DMS79 treated with DMSO at 0.1 percent for 48 hours (cell line): ENCODE measurements around the gene DHX32.
A peak's percentile ranks its signal among the peaks of the same experiment; 100 is the strongest.
"Not testable (repeated sequence)": the region's sequence is repeated elsewhere in the genome, so short reads cannot be mapped to it uniquely, and the experiment has no call there.

Experiments used
- DNase-seq: peaks from one replicate; lab custom pipeline; 2025; lab: John Stamatoyannopoulos, UW

The DHX32 gene

DNA sequence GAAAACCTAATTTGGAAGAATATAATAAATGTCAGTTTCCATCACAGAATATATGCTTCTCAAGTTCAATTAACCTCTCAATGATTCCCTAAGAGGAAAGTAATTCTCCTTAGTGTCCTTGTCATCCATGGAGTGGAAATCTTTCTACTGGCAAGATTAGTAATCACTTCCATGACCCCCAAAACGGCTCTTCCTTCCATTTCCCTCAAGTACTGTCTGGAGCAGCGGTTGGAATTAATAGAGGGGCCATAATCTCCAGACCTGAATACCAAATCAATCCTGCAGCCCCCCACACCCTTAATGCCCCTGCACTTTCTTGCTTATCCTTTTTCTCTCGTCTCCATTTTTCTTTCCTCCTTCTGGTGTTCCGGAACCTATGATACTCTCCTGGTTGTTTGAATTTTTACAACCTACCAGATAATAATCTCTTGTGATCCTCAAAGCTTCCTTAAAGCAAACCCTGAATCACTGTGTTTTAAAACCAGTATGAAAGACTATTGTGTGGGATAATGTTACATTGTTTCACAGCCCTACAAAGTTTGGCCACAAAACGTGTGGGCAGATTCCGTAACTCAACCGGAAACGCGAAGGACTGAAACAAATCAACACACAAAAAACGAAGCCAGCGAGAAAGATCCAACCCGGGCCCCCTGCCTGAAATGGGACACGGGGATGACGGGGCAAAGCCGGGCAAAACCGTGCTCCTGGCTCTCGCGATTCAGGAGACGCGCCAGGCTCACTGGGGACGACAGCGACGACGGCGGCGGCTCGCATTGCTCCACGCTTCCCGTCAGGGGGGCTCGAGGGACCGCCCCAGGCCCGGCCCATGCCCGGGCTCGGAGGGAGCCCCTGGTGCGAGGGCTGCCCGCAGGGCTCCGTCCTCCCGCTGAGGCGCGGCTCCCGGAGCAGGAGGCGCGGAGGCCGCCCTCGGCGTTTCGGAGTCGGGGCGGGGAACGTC lies 14.3 kb upstream of the DHX32 start:
- DNase-seq, result not testable (repeated sequence)

DNA sequence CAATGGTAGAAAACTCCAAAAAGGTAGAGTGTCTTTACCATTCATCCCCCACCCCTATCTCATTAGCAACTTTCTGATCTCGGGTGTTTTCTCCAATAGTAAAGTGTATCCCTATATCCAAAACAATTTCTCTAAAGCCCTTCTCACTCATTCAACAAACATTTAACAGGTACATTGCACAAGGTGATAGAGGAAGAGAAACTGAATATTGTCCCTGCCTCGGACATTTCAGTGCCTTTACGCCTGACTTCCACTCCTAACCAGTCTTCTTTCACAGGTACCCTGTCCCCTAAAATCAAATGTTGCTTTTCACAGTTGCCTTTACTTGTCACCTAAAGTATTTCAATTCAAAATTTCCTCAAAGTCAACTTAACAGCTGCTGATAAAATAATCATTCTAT lies 13.1 kb upstream of the DHX32 start:
- not testable (repeated sequence) for DNase-seq

DNA sequence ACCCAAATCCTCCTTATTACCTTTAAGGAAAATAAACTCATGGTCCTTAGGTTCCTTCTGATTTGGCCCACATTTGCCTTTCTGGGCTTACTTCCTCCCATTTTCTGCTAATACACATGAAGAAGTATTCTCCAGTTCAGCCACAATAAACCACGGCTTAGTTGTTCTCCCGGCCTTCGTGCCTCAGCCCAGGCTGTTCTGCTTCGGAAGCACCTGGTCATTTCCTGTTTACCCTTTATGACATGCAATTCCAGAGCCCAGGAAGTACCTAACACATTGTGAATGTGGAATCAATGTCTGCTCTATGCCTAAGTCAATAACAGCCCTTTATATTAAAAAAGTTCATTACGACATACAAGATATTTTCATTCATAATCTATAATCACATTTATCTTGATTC lies 11.3 kb upstream of the DHX32 start:
- not testable (repeated sequence) for DNase-seq

DNA sequence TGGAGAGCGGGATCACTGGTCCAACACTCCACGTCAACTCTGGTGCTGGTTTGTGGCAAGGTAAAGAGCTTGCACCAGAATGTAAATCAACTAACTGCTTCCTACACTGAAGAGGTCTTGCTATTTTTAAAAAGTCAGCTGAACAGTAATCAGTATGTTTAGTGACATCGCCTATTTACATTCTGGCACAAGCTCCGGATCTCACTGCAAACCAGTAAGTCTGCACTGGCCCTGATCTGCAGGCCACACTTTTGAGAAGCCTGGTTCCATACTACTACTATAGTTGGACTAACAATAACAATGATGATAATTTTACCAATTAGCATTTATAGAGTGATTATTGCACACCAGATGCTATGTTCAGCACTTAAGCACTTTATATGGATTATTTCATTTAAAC lies 8.3 kb upstream of the DHX32 start:
- DNase-seq, result not testable (repeated sequence)

DNA sequence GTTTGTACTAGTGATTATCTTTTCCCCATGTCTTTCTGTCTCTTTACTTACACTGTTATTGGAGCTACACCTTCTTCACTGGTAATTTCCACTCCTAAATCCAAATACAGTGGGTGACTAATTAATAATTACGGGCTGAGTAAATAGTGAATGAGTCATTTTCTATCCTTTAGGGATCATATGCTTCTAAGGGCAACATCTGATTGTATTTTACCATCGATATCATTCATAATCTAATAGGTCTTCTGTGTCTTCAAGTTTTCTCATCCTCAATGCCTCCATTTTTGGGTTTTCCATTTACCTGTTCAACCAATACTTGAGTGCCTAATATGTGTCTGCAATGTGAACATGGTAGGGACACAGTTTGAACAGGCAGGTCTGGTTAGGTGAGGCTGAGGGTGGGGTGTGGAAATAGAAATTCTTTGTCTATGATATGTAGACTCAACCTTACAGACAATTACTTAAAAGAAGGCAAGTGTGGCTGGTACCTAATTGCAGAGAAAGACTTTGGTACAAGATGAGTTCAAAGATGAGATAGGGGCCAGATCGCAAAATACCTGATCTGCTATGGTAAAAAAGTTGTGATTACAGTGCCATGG lies 5.9 kb upstream of the DHX32 start:
- no peak for DNase-seq

DNA sequence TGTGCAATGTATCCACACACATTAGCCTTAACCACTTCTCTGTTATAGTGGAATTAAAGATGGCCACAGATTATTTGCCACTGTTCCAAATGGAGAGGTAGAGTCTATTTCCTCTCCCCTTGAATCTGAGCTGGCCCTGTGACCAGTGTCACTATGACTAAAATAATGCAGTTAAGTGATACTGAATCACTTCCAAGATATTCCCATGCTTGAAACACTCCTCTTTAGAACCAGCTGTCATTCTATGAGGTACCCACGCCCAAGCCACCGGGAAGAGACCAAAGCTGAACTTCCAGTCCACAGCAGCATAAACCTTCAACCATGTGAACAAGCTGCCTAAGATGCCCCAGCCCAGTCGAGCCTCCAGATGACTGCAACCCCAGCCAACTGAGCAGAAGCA lies 2.1 kb upstream of the DHX32 start:
- no peak for DNase-seq

DNA sequence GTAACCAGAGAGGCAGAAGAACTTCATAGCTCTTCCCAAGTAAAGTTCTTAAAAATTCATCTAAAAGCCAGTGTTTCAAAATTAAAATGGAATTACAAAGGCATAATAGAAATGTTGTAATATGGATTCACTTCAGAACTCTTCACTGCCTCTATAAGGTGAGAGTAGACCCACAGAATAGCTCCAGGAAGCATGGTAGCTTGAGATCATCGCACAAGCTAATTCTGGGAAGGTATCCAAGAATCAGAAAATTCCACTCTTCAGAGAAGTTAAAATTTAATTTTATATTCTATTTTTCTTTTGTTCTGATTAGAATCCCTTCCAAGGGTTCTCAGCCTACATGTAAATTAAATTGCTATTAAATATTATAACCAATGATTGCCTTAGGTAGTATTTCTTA lies 1.5 kb upstream of the DHX32 start:
- no peak for DNase-seq

DNA sequence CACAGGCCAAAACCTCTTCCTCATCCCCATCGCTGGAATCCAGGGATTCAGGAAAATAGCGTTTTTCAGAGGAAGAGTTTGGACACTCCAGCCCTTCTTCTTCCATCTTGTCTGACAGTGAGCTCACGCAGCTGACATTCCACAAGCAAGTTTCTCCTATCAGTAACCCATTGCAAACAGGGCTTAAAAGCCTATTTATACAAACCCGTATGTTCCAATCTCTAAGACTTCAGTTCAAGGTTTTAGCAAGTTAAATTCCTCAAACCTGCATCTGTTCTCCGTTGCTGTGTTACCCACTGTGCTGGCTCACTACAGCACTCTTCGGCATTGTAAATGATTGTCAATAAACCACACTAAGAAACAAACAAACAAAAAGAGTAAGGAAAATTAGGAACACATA lies 373 bp downstream of the DHX32 start:
- no peak for DNase-seq

DNA sequence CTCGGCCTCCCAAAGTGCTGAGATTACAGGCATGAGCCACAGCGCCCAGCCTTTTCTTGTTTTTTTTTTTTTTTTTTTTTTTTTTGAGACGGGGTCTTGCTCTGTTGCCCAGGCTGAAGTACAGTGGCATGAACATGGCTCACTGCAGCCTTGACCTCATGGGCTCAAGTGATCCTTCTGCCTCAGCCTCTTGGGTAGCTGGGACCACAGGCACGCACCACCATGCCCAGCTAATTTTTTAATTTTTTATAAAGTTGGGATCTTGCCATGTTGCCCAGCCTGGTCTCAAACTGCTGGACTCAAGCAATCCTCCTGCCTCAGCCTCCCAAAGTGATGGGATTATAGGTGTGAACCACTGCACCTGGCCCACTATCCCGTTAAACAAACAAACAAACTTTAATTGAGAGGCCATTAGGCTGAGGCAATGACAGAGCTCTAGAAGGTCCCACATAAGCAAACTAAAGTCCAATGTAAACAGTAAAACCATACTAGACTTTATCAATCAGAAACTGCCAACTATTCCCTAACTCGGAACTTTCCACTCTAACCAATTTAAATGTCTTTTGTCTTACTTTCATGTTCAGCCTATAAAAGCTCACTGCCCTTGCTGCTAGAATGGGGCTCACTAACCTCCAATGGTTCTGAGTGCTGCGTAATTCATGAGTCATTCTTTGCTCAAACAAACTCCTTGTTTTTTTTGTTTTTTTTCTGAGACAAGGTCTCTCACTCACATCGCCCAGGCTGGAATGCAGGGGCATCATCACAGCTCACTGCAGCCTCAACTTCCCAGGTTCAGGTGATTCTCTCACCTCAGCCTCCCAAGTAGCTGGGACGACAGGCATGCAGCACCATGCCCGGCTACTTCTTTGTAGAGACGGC lies 1.9 kb downstream of the DHX32 start:
- no peak for DNase-seq

DNA sequence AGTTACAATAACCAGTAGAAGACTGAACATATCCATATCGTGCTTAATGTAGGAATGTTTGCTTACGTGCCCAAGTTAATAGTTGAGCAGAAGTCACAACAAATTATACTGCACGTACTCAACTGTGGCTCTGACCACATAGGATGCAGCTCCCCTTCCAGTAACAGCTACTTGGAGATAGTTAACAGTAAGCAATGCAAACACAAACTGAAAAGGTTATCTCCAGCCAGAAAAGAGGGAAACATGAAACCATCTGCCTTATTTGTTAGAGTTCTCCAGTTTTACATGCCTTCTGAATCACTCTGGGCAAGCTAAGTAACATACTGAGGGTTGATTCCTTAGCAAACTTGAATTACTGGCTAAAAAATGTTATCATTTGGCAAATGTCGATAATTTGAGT lies 9.8 kb downstream of the DHX32 start:
- no peak for DNase-seq

DNA sequence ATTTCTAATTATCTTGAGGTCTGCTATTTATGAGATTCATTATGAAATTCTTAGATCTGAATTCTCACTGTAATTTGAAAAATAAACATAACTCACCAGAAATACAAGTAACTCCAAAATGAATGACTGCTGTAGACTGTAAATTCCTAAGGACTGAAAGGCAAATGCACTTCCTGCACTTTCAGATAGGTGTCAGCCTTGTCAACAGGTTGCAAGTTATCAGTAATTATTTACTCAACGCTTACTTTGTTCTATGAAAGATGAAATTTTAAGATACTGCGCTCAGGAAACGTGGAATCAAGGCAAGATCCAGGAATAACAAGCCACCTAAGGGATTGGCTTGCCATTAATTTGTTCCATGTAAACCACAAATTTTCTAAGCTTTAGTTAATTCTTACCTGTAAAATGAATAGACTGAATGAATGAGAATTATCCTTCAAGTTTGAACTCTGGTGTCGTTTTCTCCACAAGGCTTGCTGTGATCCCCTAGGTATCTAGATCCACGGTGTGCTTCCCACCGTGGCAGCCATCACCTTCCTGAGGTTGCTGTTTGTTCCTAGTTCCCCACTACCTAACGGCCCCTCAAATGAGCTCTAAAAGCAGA lies 12.6 kb downstream of the DHX32 start:
- peak; percentile 1 for DNase-seq

DNA sequence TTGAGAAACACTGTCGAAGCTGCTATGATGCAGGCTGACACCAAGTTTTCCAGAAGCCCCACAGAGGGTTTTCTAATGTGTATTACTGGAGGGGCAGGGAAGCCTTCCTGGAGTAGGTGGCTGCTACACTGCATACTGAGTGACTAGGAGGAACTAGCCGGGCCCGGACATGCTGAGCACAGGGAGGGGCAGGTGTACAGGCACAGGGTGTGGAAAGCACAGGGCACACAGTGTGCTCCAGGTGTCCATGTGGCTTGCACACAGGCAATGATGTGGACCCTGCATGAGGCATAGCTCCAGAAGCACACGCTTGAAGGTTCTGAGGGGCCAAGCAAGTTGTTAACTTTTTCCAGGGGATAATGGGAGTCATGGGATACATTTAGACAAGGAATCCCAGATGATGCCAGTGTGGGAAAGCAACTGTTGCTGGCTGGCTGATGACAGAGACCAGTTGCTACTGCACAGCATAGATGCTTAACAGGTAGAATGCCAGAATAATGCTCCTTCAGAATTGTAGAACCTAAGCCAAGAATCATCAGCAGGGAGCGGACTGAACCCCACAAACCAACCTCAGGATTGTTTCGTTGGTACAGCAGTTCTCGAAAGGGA lies 14.6 kb downstream of the DHX32 start:
- DNase-seq, result no peak

DNA sequence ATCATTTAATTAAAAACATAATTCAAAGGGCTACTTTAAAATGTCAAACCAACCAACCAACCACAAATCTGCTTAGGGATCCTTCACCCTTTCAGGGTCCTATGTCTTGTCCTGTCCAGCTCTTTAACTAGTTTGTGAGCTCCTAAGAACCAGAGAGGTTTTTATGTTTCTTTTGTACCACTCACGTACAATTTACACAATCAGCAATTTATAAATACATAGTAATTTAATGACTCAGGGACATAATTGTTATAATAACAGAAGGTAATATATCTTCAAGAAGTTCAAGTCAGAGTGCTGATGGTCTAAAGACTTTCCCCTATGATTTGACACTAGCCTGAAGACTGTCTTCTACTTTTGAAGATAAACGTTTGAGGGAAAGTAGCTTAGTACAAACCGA lies 16.0 kb downstream of the DHX32 start:
- no peak for DNase-seq

DNA sequence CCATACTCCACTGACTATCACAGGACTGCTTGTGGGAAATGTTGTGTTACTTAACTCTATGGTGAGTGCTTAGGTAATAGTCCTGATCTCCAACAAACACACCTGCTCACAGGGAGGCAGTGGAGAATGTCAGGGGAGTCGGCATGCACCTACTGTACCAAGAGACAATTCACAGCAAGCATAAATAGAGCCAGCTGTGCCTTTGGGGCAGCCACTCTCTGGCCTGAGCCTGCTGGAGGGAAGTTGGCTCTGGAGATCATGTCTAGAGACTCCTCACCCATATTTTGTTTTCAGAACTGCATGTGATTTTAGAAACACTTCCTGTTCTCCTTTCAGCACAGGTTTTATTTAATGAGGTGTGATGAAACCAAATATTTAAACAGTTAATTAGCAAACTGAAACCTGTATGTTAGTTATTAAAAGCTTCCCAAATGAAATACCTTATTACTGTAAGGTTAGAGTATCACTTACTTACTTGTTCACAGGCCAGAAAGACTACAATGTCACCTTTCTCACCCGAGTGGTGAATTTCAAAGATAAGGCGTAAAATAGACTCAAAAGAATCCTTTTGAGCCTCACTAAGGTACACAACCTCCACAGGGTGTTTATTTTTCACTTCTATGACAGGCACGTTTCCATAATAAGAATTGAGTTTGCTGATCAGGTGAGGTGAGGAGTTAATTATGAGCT lies 21.8 kb downstream of the DHX32 start:
- DNase-seq, result no peak

DNA sequence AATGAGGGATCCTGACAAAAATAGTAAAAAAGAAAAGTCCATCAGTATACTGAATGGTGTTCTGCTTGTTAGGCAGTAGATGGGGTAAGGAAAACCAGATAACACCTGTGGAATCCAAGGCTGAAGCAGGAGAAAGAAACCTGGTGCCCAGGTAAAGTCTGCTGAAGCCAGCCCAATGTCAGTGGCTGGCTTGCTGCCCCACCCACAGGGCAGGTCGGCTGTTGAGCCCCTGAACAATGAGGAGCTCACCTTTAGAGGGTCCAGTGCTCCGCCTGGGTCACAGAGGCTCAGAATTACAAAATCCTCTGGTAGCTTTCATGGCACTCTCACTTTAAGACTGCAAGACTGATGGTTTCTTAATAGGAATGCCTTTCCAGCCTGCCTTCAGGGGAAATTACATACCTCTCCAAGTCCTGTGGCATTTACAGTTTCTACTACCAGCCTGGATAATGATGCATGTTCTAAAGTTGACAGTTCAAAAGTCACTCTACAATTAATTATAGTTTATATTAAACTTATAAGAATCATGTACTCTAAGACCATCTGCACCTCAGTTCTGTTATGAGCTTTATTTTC lies 23.8 kb downstream of the DHX32 start:
- DNase-seq, result no peak

DNA sequence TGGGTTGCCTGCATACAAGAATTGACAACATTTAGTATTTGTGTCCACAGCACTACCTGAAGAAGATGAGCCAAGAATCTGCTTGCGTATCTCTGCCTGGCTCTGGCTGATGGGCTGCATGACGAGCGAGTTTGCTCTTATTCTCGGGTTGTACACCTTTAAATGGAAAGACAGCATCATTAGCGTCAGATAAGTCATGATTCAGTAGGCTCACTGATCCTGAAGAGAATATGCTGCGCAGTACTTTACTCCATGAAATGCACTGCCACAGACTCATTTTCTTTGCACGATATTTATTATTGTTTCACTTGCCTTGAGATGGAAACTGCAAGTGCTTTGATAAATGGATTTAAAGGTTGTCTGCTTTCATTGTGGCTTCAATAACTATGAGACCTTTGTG lies 28.6 kb downstream of the DHX32 start:
- DNase-seq, result no peak

DNA sequence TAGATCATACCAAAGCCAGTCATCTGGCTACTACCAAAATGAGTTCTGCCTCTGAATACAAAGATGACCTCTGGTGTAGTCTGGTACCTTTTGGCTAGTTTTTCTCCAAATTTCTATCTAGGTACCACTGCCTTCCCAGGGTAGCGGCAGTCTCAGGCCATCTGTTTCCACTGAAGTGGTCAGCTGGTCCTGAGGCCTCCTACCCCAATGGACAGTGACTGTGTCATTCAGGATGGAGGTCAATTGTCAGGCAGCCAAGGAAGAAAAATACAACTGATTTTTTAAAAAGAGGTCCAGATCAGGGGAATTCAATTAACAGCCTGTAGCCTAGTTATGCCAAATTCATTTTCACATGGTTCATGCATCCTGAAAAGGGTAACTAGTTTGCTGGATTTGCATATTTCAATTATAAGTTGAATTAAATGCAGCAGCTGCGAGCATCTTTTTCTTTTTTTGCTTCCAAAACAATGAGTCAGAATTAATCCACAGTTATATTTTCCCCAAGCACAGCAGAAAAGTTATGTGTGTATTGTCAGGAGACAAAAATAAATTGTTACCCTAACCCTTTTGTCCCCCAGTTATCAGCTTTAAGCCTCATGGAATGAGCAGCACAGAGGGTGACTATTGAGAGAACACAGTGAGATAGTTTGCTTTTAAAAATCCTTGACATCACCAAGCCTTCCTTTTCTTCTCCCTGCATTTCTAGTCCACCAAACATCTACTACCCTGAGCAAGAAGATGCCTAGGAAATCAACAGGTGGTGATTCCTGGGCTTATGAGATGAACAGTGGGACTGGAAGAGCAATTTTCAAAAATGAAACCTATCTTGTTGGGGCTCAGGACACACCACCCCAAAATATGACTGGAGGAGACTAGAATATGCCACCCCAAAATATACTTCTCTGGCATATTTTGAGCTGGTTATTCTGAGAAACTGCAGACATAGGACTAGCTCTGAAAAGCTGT lies 30.0 kb downstream of the DHX32 start:
- no peak for DNase-seq

DNA sequence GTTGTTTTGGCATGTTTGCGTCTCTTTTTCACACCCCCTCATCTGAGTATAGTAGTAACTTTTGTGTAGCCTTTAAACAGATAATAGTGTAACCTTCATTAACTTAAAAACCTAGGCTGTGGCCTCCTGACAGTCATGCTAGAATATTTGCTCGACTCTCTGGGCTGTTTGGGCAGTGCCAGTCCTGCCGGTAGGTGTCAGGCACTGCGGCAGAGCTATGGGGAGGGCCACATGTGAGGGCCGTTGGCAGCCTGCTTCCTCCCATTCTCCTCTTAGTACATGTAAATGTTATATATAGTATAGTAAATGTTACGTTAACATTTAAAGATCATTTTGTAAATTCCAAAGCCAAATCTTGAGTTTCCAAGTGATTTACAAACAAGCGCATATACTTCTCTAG lies 31.6 kb downstream of the DHX32 start:
- DNase-seq, result no peak

DNA sequence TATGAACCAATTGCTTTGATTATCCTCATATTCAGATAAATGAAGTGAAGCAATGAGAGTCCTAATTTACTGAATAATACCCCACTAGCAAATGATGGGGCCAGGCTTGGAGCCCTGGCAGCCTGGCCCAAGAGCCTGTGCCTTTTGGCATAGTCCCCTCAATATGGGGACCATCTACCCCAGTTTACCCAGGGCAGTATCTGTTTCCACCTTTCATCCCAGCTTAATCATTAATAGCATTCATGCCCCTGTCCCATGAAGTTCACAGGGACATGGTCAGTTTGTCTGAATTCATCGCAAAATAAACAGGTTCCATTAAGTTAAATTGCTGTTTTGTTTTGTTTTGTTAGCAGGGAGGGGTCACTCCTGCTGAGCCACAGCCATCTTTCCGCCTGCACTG lies 32.2 kb downstream of the DHX32 start:
- no peak for DNase-seq

DNA sequence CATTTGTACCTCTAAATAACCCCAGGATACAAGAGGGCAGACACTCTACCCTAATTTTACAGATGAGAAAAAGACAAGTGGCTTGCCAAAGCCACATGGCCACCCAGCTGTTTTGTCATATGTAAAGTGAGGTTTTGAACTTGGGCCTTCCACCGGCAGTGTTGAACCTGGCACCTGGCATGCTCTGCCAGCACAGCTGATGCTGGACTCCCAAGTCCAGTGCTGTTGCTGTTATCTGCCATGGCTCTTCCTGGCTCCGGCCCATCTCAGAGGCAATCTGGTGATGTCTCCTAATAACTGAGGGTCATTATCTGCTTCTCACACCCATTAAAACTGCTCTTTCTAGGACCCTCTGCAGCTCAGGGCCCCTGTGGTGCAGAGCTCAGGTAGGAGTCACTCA lies 32.7 kb downstream of the DHX32 start:
- DNase-seq, result no peak
